HepG2 (cell line): ENCODE measurements around the gene PEPD. TPM values are rescaled to one million over a fixed set of nuclear protein-coding genes. Genes with fewer than 3 reads are reported as not detected.

Experiments used
- ATAC-seq: fragments of 200-7000 bp; cut with Tn5 transposase; 3 replicates; pipeline ENCODE4 v1.9.1; 2020; ENCODE audit warnings: mild to moderate bottlenecking, moderate library complexity
- BruUV-seq: library from RNA; stranded (reverse); fragments of 400-500 nt; replicated peaks from 2 replicates; lab custom pipeline; 2021; lab: Mats Ljungman, UMichigan
- CTCF ChIA-PET: fragments of 300-600 bp; formaldehyde crosslinking; extraction: SDS; loops from one replicate; lab custom pipeline; 2021; ENCODE audit warnings: low total read pairs, inconsistent platforms, low intra/inter-chr PET ratio; lab: Yijun Ruan, JAX
- POLR2A ChIA-PET: fragments of 350-600 bp; sonication (Branson Sonifier 250); formaldehyde crosslinking; loops from one replicate; lab custom pipeline; 2020; ENCODE audit warnings: antibody characterized with exemption, inconsistent platforms; lab: Yijun Ruan, JAX
- DNase-seq: peaks from one replicate; pipeline ENCODE4 v3.0.0-alpha.2; 2015; ENCODE audit warnings: low spot score
- FAIRE-seq: peaks from 3 replicates; lab custom pipeline; 2011; peaks lifted over from hg19 to GRCh38; lab: Jason Lieb, UNC
- H2AFZ ChIP-seq: one replicate; pipeline ENCODE4 v1.6.1; 2011; ENCODE audit warnings: low read length, inconsistent platforms
- H3K27ac ChIP-seq: fragments of 300-600 bp; 3 replicates; pipeline ENCODE4 v1.8.0; 2011; ENCODE audit warnings: mixed run types, mild to moderate bottlenecking, mixed read lengths, low read length, inconsistent platforms; ENCODE audit not compliant: insufficient read depth; ENCODE audit errors: extremely low read length
- H3K27me3 ChIP-seq, 2 experiments: fragments of 200-600 bp in 1 of 2; 2 replicates in 1 of 2; 3 replicates in 1 of 2; pipeline versions ENCODE4 v1.6.0 to v1.8.0; 2011; ENCODE audit warnings: low read length in 2 of 2, mild to moderate bottlenecking in 2 of 2, moderate library complexity in 2 of 2, inconsistent platforms in 1 of 2; ENCODE audit not compliant: insufficient read depth in 2 of 2, control insufficient read depth in 1 of 2
- H3K36me3 ChIP-seq, 2 experiments: fragments of 200-600 bp in 1 of 2; replicated peaks in 1 of 2; 2 replicates in 1 of 2; 3 replicates in 1 of 2; pipeline versions ENCODE4 v1.5.1 to v1.8.0; 2011; ENCODE audit warnings: low read length in 2 of 2, inconsistent platforms in 1 of 2; ENCODE audit not compliant: insufficient read depth in 2 of 2, control insufficient read depth in 1 of 2
- H3K4me1 ChIP-seq: 2 replicates; pipeline ENCODE4 v1.5.1; 2012; ENCODE audit warnings: low read length, inconsistent platforms; ENCODE audit not compliant: insufficient read depth
- H3K4me2 ChIP-seq: 2 replicates; pipeline ENCODE4 v1.6.0; 2011; ENCODE audit warnings: low read depth, low read length, inconsistent platforms
- H3K4me3 ChIP-seq, 3 experiments: fragments of 200-600 bp in 1 of 3; sonication (generic), shearing (Covaris generic) in 1 of 3; replicated peaks in 1 of 3; 2 replicates each; pipeline ENCODE4 v1.5.1; 2011 to 2016; ENCODE audit warnings: low read length in 3 of 3, inconsistent platforms in 2 of 3, low read depth in 2 of 3, mild to moderate bottlenecking in 2 of 3, control low read depth in 1 of 3, mixed read lengths in 1 of 3; ENCODE audit not compliant: insufficient read depth in 1 of 3
- H3K79me2 ChIP-seq: one replicate; pipeline ENCODE4 v1.6.1; 2011; ENCODE audit warnings: low read length, inconsistent platforms; ENCODE audit not compliant: insufficient read depth
- H3K9ac ChIP-seq: 2 replicates; pipeline ENCODE4 v1.6.0; 2011; ENCODE audit warnings: mild to moderate bottlenecking, low read depth, low read length, inconsistent platforms; ENCODE audit not compliant: insufficient read depth
- H3K9me3 ChIP-seq: 2 replicates; pipeline ENCODE4 v1.5.1; 2012; ENCODE audit warnings: mild to moderate bottlenecking, low read length
- H4K20me1 ChIP-seq: 2 replicates; pipeline ENCODE4 v1.6.0; 2011; ENCODE audit warnings: inconsistent platforms, mild to moderate bottlenecking, low read length, moderate library complexity; ENCODE audit not compliant: insufficient read depth
- ELF4 ChIP-seq: sonication (generic); formaldehyde crosslinking; IDR thresholded peaks from 2 replicates; pipeline ENCODE4 v1.5.0; 2020; ENCODE audit warnings: missing genetic modification reagents, mild to moderate bottlenecking, moderate library complexity, borderline replicate concordance
- FOXM1 ChIP-seq: sonication (generic); formaldehyde crosslinking; IDR thresholded peaks from 2 replicates; pipeline ENCODE4 v1.5.0; 2020; ENCODE audit warnings: missing genetic modification reagents
- HDAC1 ChIP-seq: sonication (generic); formaldehyde crosslinking; IDR thresholded peaks from 2 replicates; pipeline ENCODE4 v1.5.1; 2020; ENCODE audit warnings: mild to moderate bottlenecking, missing genetic modification reagents
- HOMEZ ChIP-seq: IDR thresholded peaks from 2 replicates; pipeline ENCODE4 v1.6.1; 2016; ENCODE audit warnings: low read depth
- MLX ChIP-seq: IDR thresholded peaks from 2 replicates; pipeline ENCODE4 v1.6.1; 2016
- RNF219 ChIP-seq: sonication (generic); formaldehyde crosslinking; IDR thresholded peaks from 2 replicates; pipeline ENCODE4 v1.5.0; 2020; ENCODE audit warnings: mild to moderate bottlenecking, missing genetic modification reagents
- ZNF326 ChIP-seq: sonication (generic); formaldehyde crosslinking; IDR thresholded peaks from 2 replicates; pipeline ENCODE4 v1.4.0; 2020; ENCODE audit warnings: missing genetic modification reagents, borderline replicate concordance
- ZNF574 ChIP-seq: sonication (generic); formaldehyde crosslinking; IDR thresholded peaks from 2 replicates; pipeline ENCODE4 v1.4.0; 2020; ENCODE audit warnings: missing genetic modification reagents
- WGBS: methylation state at CpG from one replicate; pipeline ENCODE4 v1.1.6; 2017; ENCODE audit warnings: low lambda C conversion rate; 5-methylcytosine and 5-hydroxymethylcytosine counted together
- in situ Hi-C: cut with HindIII; loops from 2 replicates; pipeline ENCODE4 v1.10.0; 2017; ENCODE audit warnings: low pct_unique_long_range_greater_than_20kb; ENCODE audit not compliant: extremely low pct_ligation_motif_present
- intact Hi-C: fragments of 100-400 bp; cut with micrococcal nuclease; formaldehyde crosslinking; loops from one replicate; pipeline ENCODE4 v1.10.0; 2022; ENCODE audit not compliant: unreplicated experiment
- polyA plus RNA-seq, 8 experiments: library from polyadenylated mRNA; depleted of rRNA in 3 of 8; stranded (reverse) in 7 of 8; unstranded in 1 of 8; fragments of >200 nt; fragmentation: Illumina TruSeq in 4 of 8; extraction: Trizol in 4 of 8; gene quantifications; 2 replicates each; pipeline versions ENCODE4 v1.2.1 to v1.2.3, GENCODE V29; 2011 to 2016; ENCODE audit warnings: low read depth in 4 of 8, missing spikeins in 1 of 8, mixed read lengths in 1 of 8; ENCODE audit not compliant: insufficient read depth in 1 of 8
- total RNA-seq, 5 experiments: library from RNA; depleted of rRNA; stranded (reverse); fragments of >200 nt; fragmentation: Illumina TruSeq; extraction: Trizol; gene quantifications; 2 replicates each; pipeline ENCODE4 v1.2.3, GENCODE V29; 2016; ENCODE audit warnings: low read depth in 1 of 5
- TF ChIP-seq, protein P1 (sequence below): sonication (generic); formaldehyde crosslinking; IDR thresholded peaks from 2 replicates; pipeline ENCODE4 v1.5.1; 2020; ENCODE audit warnings: mild to moderate bottlenecking, missing genetic modification reagents, borderline replicate concordance

Gene PEPD
- total and polyA plus RNA-seq, 2 of the 13 experiments (the other 11 are each of a cell fraction or from before 2014, with no cell fraction given), result 60.7 to 75.1 TPM

GRCh38 chr19:33438987-33439781, 82.4 kb downstream of the PEPD start:
- no peaks in the 10 kb centered on the region for H3K79me2 ChIP-seq
- ATAC-seq (no peak; the same call in 2 of the 3 replicates), DNase-seq (no peak), FAIRE-seq (no peak)
- H3K4me3 ChIP-seq, result no peak overlapping the region
- WGBS, result 94% methylated on average over 7 of the region's 16 CpGs
- H4K20me1 ChIP-seq, result no peaks in the 10 kb centered on the region
- 0 out of 5 replicates have a peak, but pooled peaks cover 0 to under 1% of the 10 kb centered on the region in 2 experiments for H3K36me3 ChIP-seq
- BruUV-seq, result no TSS peak
- ChIA-PET POLR2A (no interaction called here), CTCF (no interaction called here)
- H2AFZ ChIP-seq, result no peak overlapping the region
- H3K9ac ChIP-seq, result no peak overlapping the region
- no peak overlapping the region for H3K4me2 ChIP-seq
- in situ Hi-C loops, result no loop called here
- H3K27ac ChIP-seq, result no peak overlapping the region
- intact Hi-C loops, result no loop called here
- peaks cover 7% of the 10 kb centered on the region; the same call in 1 of the 2 replicates for H3K4me1 ChIP-seq
- no peaks in the 10 kb centered on the region for H3K27me3 ChIP-seq
- H3K9me3 ChIP-seq, result no peaks in the 10 kb centered on the region
- TF ChIP-seq RNF219 (CRISPR knock-in tag) (no peak), FOXM1 (CRISPR knock-in tag) (no peak), HDAC1 (no peak), ZNF326 (CRISPR knock-in tag) (no peak), HOMEZ (CRISPR knock-in tag) (no peak), ELF4 (CRISPR knock-in tag) (no peak), ZNF574 (CRISPR knock-in tag) (no peak), MLX (no peak)
- TF ChIP-seq, protein P1, sequence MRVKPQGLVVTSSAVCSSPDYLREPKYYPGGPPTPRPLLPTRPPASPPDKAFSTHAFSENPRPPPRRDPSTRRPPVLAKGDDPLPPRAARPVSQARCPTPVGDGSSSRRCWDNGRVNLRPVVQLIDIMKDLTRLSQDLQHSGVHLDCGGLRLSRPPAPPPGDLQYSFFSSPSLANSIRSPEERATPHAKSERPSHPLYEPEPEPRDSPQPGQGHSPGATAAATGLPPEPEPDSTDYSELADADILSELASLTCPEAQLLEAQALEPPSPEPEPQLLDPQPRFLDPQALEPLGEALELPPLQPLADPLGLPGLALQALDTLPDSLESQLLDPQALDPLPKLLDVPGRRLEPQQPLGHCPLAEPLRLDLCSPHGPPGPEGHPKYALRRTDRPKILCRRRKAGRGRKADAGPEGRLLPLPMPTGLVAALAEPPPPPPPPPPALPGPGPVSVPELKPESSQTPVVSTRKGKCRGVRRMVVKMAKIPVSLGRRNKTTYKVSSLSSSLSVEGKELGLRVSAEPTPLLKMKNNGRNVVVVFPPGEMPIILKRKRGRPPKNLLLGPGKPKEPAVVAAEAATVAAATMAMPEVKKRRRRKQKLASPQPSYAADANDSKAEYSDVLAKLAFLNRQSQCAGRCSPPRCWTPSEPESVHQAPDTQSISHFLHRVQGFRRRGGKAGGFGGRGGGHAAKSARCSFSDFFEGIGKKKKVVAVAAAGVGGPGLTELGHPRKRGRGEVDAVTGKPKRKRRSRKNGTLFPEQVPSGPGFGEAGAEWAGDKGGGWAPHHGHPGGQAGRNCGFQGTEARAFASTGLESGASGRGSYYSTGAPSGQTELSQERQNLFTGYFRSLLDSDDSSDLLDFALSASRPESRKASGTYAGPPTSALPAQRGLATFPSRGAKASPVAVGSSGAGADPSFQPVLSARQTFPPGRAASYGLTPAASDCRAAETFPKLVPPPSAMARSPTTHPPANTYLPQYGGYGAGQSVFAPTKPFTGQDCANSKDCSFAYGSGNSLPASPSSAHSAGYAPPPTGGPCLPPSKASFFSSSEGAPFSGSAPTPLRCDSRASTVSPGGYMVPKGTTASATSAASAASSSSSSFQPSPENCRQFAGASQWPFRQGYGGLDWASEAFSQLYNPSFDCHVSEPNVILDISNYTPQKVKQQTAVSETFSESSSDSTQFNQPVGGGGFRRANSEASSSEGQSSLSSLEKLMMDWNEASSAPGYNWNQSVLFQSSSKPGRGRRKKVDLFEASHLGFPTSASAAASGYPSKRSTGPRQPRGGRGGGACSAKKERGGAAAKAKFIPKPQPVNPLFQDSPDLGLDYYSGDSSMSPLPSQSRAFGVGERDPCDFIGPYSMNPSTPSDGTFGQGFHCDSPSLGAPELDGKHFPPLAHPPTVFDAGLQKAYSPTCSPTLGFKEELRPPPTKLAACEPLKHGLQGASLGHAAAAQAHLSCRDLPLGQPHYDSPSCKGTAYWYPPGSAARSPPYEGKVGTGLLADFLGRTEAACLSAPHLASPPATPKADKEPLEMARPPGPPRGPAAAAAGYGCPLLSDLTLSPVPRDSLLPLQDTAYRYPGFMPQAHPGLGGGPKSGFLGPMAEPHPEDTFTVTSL (CRISPR knock-in tag), result no peak
